MCF 10A (cell line): ENCODE measurements around the gene IMP4. TPM values are rescaled to one million over a fixed set of nuclear protein-coding genes. Genes with fewer than 3 reads are reported as not detected.
A peak's percentile ranks its signal among the peaks of the same experiment; 100 is the strongest.

Experiments
- BruUV-seq: library from RNA; stranded (reverse); fragments of 400-500 nt; replicated peaks from 2 replicates; lab custom pipeline; 2021; lab: Mats Ljungman, UMichigan
- CTCF ChIA-PET: fragments of 300-600 bp; sonication (Branson Sonifier 250); formaldehyde crosslinking; extraction: SDS; loops from one replicate; lab custom pipeline; 2021; ENCODE audit warnings: antibody characterized with exemption, inconsistent platforms; lab: Yijun Ruan, JAX
- POLR2A ChIA-PET: fragments of 300-600, 350-650 bp; sonication (Branson Sonifier 250); formaldehyde crosslinking; extraction: SDS; loops from one replicate; lab custom pipeline; 2020; ENCODE audit warnings: antibody characterized with exemption, inconsistent platforms; lab: Yijun Ruan, JAX
- DNase-seq: peaks from one replicate; pipeline ENCODE4 v3.0.0-alpha.2; 2018; ENCODE audit not compliant: unreplicated experiment
- H3K27ac Mint-ChIP-seq: one replicate; pipeline ENCODE4 v1.8.0; 2022; ENCODE audit warnings: mild to moderate bottlenecking, low read depth, mixed read lengths; ENCODE audit not compliant: unreplicated experiment
- H3K27me3 Mint-ChIP-seq: one replicate; pipeline ENCODE4 v1.8.0; 2022; ENCODE audit warnings: mixed read lengths; ENCODE audit not compliant: insufficient read depth, unreplicated experiment
- H3K36me3 Mint-ChIP-seq: one replicate; pipeline ENCODE4 v1.8.0; 2022; ENCODE audit warnings: mild to moderate bottlenecking, moderate library complexity, mixed read lengths; ENCODE audit not compliant: insufficient read depth, unreplicated experiment
- H3K4me1 Mint-ChIP-seq: one replicate; pipeline ENCODE4 v1.8.0; 2022; ENCODE audit warnings: mixed read lengths; ENCODE audit not compliant: insufficient read depth, unreplicated experiment
- H3K4me3 Mint-ChIP-seq: one replicate; pipeline ENCODE4 v1.8.0; 2022; ENCODE audit warnings: mild to moderate bottlenecking, moderate library complexity, mixed read lengths; ENCODE audit not compliant: unreplicated experiment
- H3K9me3 Mint-ChIP-seq: one replicate; pipeline ENCODE4 v1.8.0; 2022; ENCODE audit warnings: mixed read lengths; ENCODE audit not compliant: unreplicated experiment
- intact Hi-C: fragments of 100-400 bp; cut with micrococcal nuclease; formaldehyde crosslinking; loops from 2 replicates; pipeline ENCODE4 v1.14.1; 2022
- total RNA-seq: library from RNA; stranded (reverse); gene quantifications from 2 replicates; pipeline ENCODE4 v1.2.3, GENCODE V29; 2022
- TF ChIP-seq, protein P1 (sequence below): fragments of 200-600 bp; IDR thresholded peaks from one replicate; pipeline ENCODE4 v1.8.0; 2022; ENCODE audit warnings: antibody characterized with exemption, mild to moderate bottlenecking; ENCODE audit not compliant: unreplicated experiment

IMP4 gene
- total RNA-seq, 1 experiment from 2014 or later: 144 TPM

GRCh38 chr2:130351711-130352110, 9.0 kb downstream of the IMP4 start:
- no peak overlapping the region for H3K27ac Mint-ChIP-seq
- intact Hi-C loops: no loop called here

DNA sequence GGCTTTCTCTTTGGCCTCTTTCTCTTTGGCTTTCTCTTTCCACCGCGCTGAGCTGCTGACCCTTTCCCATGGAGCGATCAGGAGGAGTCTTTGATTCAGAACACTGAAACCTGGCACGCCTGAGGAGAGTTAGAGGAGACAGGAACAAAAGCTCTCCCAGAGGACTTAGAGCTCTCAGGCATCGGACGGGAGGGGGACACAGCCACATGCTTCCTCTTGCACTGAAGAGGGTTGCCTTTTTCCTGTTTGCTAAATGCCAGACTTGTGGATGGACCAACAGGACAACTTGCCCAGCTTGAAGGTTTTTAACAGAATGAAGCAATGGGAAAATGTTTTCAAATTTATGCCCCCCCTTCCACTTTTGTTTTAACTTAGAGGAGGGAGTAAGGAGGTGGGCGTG, 9.5 kb downstream of the IMP4 start:
- intact Hi-C loops: no loop called here
- DNase-seq: no peak
- Mint-ChIP-seq H3K36me3 (peaks cover 15% of the 10 kb centered on the region), H3K27me3 (no peaks in the 10 kb centered on the region), H3K9me3 (no peaks in the 10 kb centered on the region), H3K27ac (no peak overlapping the region), H3K4me3 (no peak overlapping the region), H3K4me1 (peaks cover 17% of the 10 kb centered on the region)
- ChIA-PET POLR2A (interaction anchor here (0.8 to 4.7 kb wide), 2 partner anchors 9 to 32 kb away, joined by 3 to 53 read pairs; partner anchors contain the start of gene IMP4), CTCF (interaction anchor here (0.6 kb wide), 1 partner anchor 61 kb away, joined by 4 read pairs; no protein-coding TSS in a partner anchor)
- TF ChIP-seq, protein P1, sequence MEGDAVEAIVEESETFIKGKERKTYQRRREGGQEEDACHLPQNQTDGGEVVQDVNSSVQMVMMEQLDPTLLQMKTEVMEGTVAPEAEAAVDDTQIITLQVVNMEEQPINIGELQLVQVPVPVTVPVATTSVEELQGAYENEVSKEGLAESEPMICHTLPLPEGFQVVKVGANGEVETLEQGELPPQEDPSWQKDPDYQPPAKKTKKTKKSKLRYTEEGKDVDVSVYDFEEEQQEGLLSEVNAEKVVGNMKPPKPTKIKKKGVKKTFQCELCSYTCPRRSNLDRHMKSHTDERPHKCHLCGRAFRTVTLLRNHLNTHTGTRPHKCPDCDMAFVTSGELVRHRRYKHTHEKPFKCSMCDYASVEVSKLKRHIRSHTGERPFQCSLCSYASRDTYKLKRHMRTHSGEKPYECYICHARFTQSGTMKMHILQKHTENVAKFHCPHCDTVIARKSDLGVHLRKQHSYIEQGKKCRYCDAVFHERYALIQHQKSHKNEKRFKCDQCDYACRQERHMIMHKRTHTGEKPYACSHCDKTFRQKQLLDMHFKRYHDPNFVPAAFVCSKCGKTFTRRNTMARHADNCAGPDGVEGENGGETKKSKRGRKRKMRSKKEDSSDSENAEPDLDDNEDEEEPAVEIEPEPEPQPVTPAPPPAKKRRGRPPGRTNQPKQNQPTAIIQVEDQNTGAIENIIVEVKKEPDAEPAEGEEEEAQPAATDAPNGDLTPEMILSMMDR: no peak
- no TSS peak for BruUV-seq

More at GRCh38 chr2:130351711-130352110, 9.0 kb downstream of the IMP4 start:
- ChIA-PET CTCF (interaction anchor here (0.6 to 0.7 kb wide), 2 partner anchors 61 to 488 kb away, joined by 3 to 4 read pairs; no protein-coding TSS in a partner anchor), POLR2A (interaction anchor here (0.8 to 4.7 kb wide), 2 partner anchors 9 to 33 kb away, joined by 3 to 53 read pairs; partner anchors contain the start of gene IMP4)
- Mint-ChIP-seq H3K27me3 (no peaks in the 10 kb centered on the region), H3K4me3 (no peak overlapping the region), H3K9me3 (no peaks in the 10 kb centered on the region), H3K4me1 (peaks cover 17% of the 10 kb centered on the region), H3K36me3 (peaks cover 18% of the 10 kb centered on the region)
- DNase-seq: no peak
- no TSS peak for BruUV-seq
- TF ChIP-seq, protein P1: no peak

- POLR2A ChIA-PET: interaction anchor here (4.7 kb wide), 1 partner anchor 11 kb away, joined by 53 read pairs; the partner anchor contains the start of gene IMP4
- TF ChIP-seq, protein P1: no peak
- no TSS peak for BruUV-seq
- H3K4me3 Mint-ChIP-seq: no peak overlapping the region
- intact Hi-C loops: no loop called here
- H3K4me1 Mint-ChIP-seq: peaks cover 17% of the 10 kb centered on the region
- no peaks in the 10 kb centered on the region for H3K9me3 Mint-ChIP-seq
- H3K27me3 Mint-ChIP-seq: no peaks in the 10 kb centered on the region
- no peak for DNase-seq
- CTCF ChIA-PET: interaction anchor here (0.5 to 1.4 kb wide), 8 partner anchors 9 to 1319 kb away, joined by 3 to 6 read pairs (median 4); partner anchors contain the start of gene IMP4
- peaks cover 2% of the 10 kb centered on the region for H3K36me3 Mint-ChIP-seq
- no peak overlapping the region for H3K27ac Mint-ChIP-seq
Observed at GRCh38 chr2:130353291-130354138, 10.8 kb downstream of the IMP4 start.

- TF ChIP-seq, protein P1: no peak
- no TSS peak for BruUV-seq
- DNase-seq: no peak
- intact Hi-C loops: no loop called here
- H3K36me3 Mint-ChIP-seq: no peaks in the 10 kb centered on the region
- H3K27ac Mint-ChIP-seq: no peak overlapping the region
- no peaks in the 10 kb centered on the region for H3K9me3 Mint-ChIP-seq
- CTCF ChIA-PET: interaction anchor here (0.6 to 1.4 kb wide), 4 partner anchors 11 to 205 kb away, joined by 3 to 6 read pairs (median 5); partner anchors contain the start of gene IMP4
- no peaks in the 10 kb centered on the region for H3K27me3 Mint-ChIP-seq
- POLR2A ChIA-PET: interaction anchor here (1.2 to 4.7 kb wide), 2 partner anchors 11 to 173 kb away, joined by 5 to 53 read pairs; partner anchors contain the start of genes IMP4 and SMPD4
- peaks cover 17% of the 10 kb centered on the region for H3K4me1 Mint-ChIP-seq
- peak overlapping the region; percentile 78 for H3K4me3 Mint-ChIP-seq
Observed at GRCh38 chr2:130354139-130354428, 11.4 kb downstream of the IMP4 start.
